SK-MEL-5 (cell line): Measurements from ENCODE around the gene NOLC1. TPM values are rescaled to one million over a fixed set of nuclear protein-coding genes. Genes with fewer than 3 reads are reported as not detected.
"Not testable (repeated sequence)": the region's sequence is repeated elsewhere in the genome, so short reads cannot be mapped to it uniquely, and the experiment has no call there.

Experiments used
- DNase-seq: peaks from one replicate; pipeline ENCODE4 v3.0.0-alpha.2; 2016; ENCODE audit warnings: low read depth, low spot score
- in situ Hi-C: cut with HindIII; loops from 2 replicates; pipeline ENCODE4 v1.10.0; 2016; ENCODE audit warnings: low sequenced_read_pairs, high pct_unique_total_duplicates, low pct_unique_long_range_greater_than_20kb
- total RNA-seq: library from RNA; depleted of rRNA; stranded (reverse); fragments of >200 nt; shearing (Covaris generic); gene quantifications from 2 replicates; pipeline ENCODE4 v1.2.3, GENCODE V29; 2014; rRNA removed

The NOLC1 gene
- total RNA-seq, 1 experiment from 2014 or later = 64.7 TPM

- in situ Hi-C loops = no loop called here
- DNase-seq = no peak
These were observed 33.8 kb downstream of the NOLC1 start for GRCh38 chr10:102185811-102186527.

GRCh38 chr10:102188298-102188940 is 36.2 kb downstream of the NOLC1 start:
- no peak for DNase-seq
- in situ Hi-C loops = no loop called here

- in situ Hi-C loops = not testable (repeated sequence)
- DNase-seq = peak; percentile 51
These were observed 37.0 kb downstream of the NOLC1 start for GRCh38 chr10:102188941-102189898.

GRCh38 chr10:102191956-102192355 is 39.8 kb downstream of the NOLC1 start:
- in situ Hi-C loops = no loop called here
- no peak for DNase-seq

GRCh38 chr10:102195296-102195870 is 43.2 kb downstream of the NOLC1 start:
- DNase-seq = no peak
- in situ Hi-C loops = no loop called here

- no peak for DNase-seq
- in situ Hi-C loops = no loop called here
These were observed 44.7 kb downstream of the NOLC1 start for GRCh38 chr10:102196893-102197292.

- in situ Hi-C loops = no loop called here
- DNase-seq = no peak
These were observed 45.8 kb downstream of the NOLC1 start for GRCh38 chr10:102198027-102198426.

GRCh38 chr10:102200751-102201640 is 48.8 kb downstream of the NOLC1 start:
- in situ Hi-C loops = no loop called here
- DNase-seq = no peak

- DNase-seq = no peak
- in situ Hi-C loops = no loop called here
These were observed 50.2 kb downstream of the NOLC1 start for GRCh38 chr10:102202386-102202785.

- DNase-seq = no peak
- in situ Hi-C loops = no loop called here
These were observed 56.3 kb downstream of the NOLC1 start for GRCh38 chr10:102208311-102209035.

GRCh38 chr10:102211615-102212299 is 59.6 kb downstream of the NOLC1 start:
- in situ Hi-C loops = no loop called here

More at GRCh38 chr10:102211615-102212299, 59.6 kb downstream of the NOLC1 start:
- DNase-seq = no peak

Other genes starting within 250 kb of the NOLC1 start
- gene ARMH3, start 96.2 kb upstream of the NOLC1 start, total RNA-seq = 7.5 and 9.4 TPM in 2 replicates
- 21.6 and 23.2 TPM in 2 replicates for gene HPS6, start 87.0 kb upstream of the NOLC1 start, total RNA-seq
- 27.6 and 31.1 TPM in 2 replicates for gene LDB1, start 32.0 kb upstream of the NOLC1 start, total RNA-seq
- 10.8 and 15.6 TPM in 2 replicates for gene PPRC1, start 19.3 kb upstream of the NOLC1 start, total RNA-seq
- gene ELOVL3, start 73.9 kb downstream of the NOLC1 start, total RNA-seq = 0.58 and 0.69 TPM in 2 replicates
- not detected in 2 replicates for gene PITX3, start 89.1 kb downstream of the NOLC1 start, total RNA-seq
- gene GBF1, start 93.1 kb downstream of the NOLC1 start, total RNA-seq = 14.6 and 17.2 TPM in 2 replicates
- 10.3 and 13.0 TPM in 2 replicates for gene NFKB2, start 243.3 kb downstream of the NOLC1 start, total RNA-seq